Liver (tissue), 3 donors: Measurements from ENCODE around the gene TUBB3.
"Not testable (repeated sequence)": the region's sequence is repeated elsewhere in the genome, so short reads cannot be mapped to it uniquely, and the experiment has no call there.

Source experiments
- ATF3 ChIP-seq: IDR thresholded peaks from 2 replicates; pipeline ENCODE4 v1.6.1; 2016; ENCODE audit warnings: antibody characterized with exemption
- EGR1 ChIP-seq, 2 donors: IDR thresholded peaks; 2 replicates each; pipeline ENCODE4 v1.6.1; 2016 to 2018; ENCODE audit warnings: antibody characterized with exemption in 2 of 2, low read depth in 2 of 2
- FOXA1 ChIP-seq: IDR thresholded peaks from 2 replicates; pipeline ENCODE4 v1.6.1; 2016; ENCODE audit warnings: antibody characterized with exemption
- HNF4A ChIP-seq, 2 donors: conservative IDR thresholded peaks; 2 replicates each; pipeline ENCODE4 v1.6.1; 2016; ENCODE audit warnings: antibody characterized with exemption in 2 of 2, mild to moderate bottlenecking in 2 of 2
- JUND ChIP-seq, 2 donors: IDR thresholded peaks; 2 replicates each; pipeline ENCODE4 v1.6.1; 2016; ENCODE audit warnings: antibody characterized with exemption in 2 of 2
- MAX ChIP-seq: IDR thresholded peaks from 2 replicates; pipeline ENCODE4 v1.6.1; 2016; ENCODE audit warnings: antibody characterized with exemption
- NR2F2 ChIP-seq: IDR thresholded peaks from 2 replicates; pipeline ENCODE4 v1.6.1; 2016; ENCODE audit warnings: antibody characterized with exemption
- RAD21 ChIP-seq, 2 donors: IDR thresholded peaks; 2 replicates each; pipeline ENCODE4 v1.6.1; 2016; ENCODE audit warnings: antibody characterized with exemption in 2 of 2, mild to moderate bottlenecking in 2 of 2
- SP1 ChIP-seq: IDR thresholded peaks from 2 replicates; pipeline ENCODE4 v1.6.1; 2018; ENCODE audit warnings: antibody characterized with exemption, mild to moderate bottlenecking
- TAF1 ChIP-seq: conservative IDR thresholded peaks from 2 replicates; pipeline ENCODE4 v1.6.1; 2016; ENCODE audit warnings: antibody characterized with exemption, mild to moderate bottlenecking
- YY1 ChIP-seq: IDR thresholded peaks from 2 replicates; pipeline ENCODE4 v1.6.1; 2016; ENCODE audit warnings: antibody characterized with exemption, mild to moderate bottlenecking
- ZBTB33 ChIP-seq: IDR thresholded peaks from 2 replicates; pipeline ENCODE4 v1.6.1; 2016; ENCODE audit warnings: antibody characterized with exemption
- TF ChIP-seq, protein P1 (sequence below): fragments of 150-350 bp; IDR thresholded peaks from 2 replicates; pipeline ENCODE4 v1.5.1; 2017; ENCODE audit warnings: improper control_type of control experiment, low read depth, low read length; ENCODE audit not compliant: missing input control
- TF ChIP-seq, protein P2 (sequence below): IDR thresholded peaks from 2 replicates; pipeline ENCODE4 v1.6.1; 2016; ENCODE audit warnings: antibody characterized with exemption, mild to moderate bottlenecking
- donor health status: healthy.
- donor health status: healthy.

DNA sequence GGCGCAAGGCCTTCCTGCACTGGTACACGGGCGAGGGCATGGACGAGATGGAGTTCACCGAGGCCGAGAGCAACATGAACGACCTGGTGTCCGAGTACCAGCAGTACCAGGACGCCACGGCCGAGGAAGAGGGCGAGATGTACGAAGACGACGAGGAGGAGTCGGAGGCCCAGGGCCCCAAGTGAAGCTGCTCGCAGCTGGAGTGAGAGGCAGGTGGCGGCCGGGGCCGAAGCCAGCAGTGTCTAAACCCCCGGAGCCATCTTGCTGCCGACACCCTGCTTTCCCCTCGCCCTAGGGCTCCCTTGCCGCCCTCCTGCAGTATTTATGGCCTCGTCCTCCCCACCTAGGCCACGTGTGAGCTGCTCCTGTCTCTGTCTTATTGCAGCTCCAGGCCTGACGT lies 12.5 kb downstream of the TUBB3 start:
- TF ChIP-seq, protein P1, sequence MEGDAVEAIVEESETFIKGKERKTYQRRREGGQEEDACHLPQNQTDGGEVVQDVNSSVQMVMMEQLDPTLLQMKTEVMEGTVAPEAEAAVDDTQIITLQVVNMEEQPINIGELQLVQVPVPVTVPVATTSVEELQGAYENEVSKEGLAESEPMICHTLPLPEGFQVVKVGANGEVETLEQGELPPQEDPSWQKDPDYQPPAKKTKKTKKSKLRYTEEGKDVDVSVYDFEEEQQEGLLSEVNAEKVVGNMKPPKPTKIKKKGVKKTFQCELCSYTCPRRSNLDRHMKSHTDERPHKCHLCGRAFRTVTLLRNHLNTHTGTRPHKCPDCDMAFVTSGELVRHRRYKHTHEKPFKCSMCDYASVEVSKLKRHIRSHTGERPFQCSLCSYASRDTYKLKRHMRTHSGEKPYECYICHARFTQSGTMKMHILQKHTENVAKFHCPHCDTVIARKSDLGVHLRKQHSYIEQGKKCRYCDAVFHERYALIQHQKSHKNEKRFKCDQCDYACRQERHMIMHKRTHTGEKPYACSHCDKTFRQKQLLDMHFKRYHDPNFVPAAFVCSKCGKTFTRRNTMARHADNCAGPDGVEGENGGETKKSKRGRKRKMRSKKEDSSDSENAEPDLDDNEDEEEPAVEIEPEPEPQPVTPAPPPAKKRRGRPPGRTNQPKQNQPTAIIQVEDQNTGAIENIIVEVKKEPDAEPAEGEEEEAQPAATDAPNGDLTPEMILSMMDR, result not testable (repeated sequence)
- not testable (repeated sequence) for TF ChIP-seq NR2F2; ATF3; ZBTB33; RAD21 (IDR thresholded peaks at IDR 0.05); SP1; MAX; HNF4A (conservative IDR thresholded peaks at IDR 0.05); JUND (IDR thresholded peaks at IDR 0.05); TAF1; EGR1 (IDR thresholded peaks at IDR 0.05; ENCODE audit: low read depth in 2 of 2); FOXA1; YY1
- TF ChIP-seq, protein P2, sequence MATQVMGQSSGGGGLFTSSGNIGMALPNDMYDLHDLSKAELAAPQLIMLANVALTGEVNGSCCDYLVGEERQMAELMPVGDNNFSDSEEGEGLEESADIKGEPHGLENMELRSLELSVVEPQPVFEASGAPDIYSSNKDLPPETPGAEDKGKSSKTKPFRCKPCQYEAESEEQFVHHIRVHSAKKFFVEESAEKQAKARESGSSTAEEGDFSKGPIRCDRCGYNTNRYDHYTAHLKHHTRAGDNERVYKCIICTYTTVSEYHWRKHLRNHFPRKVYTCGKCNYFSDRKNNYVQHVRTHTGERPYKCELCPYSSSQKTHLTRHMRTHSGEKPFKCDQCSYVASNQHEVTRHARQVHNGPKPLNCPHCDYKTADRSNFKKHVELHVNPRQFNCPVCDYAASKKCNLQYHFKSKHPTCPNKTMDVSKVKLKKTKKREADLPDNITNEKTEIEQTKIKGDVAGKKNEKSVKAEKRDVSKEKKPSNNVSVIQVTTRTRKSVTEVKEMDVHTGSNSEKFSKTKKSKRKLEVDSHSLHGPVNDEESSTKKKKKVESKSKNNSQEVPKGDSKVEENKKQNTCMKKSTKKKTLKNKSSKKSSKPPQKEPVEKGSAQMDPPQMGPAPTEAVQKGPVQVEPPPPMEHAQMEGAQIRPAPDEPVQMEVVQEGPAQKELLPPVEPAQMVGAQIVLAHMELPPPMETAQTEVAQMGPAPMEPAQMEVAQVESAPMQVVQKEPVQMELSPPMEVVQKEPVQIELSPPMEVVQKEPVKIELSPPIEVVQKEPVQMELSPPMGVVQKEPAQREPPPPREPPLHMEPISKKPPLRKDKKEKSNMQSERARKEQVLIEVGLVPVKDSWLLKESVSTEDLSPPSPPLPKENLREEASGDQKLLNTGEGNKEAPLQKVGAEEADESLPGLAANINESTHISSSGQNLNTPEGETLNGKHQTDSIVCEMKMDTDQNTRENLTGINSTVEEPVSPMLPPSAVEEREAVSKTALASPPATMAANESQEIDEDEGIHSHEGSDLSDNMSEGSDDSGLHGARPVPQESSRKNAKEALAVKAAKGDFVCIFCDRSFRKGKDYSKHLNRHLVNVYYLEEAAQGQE, result not testable (repeated sequence)
